Erythroblast (primary cell): ENCODE measurements around the gene CLK4.

Experiments used
- GATA1 ChIP-seq: IDR thresholded peaks from 2 replicates; pipeline ENCODE4 v1.6.1; 2011; ENCODE audit warnings: low read depth, mild to moderate bottlenecking, control low read depth, low read length, moderate library complexity
- POLR2A ChIP-seq: IDR thresholded peaks from 2 replicates; pipeline ENCODE4 v1.6.1; 2011; ENCODE audit warnings: mild to moderate bottlenecking, low read length

- no peak for TF ChIP-seq POLR2A
- TF ChIP-seq GATA1 = no peak
Observed at GRCh38 chr5:178675922-178676321, 49.1 kb upstream of the CLK4 start.
